GM18511 (cell line): ENCODE data around the gene ANTXRL.
"Not testable (repeated sequence)": the region's sequence is repeated elsewhere in the genome, so short reads cannot be mapped to it uniquely, and the experiment has no call there.

Experiments used
- ATAC-seq: cut with Tn5 transposase; IDR thresholded peaks from one replicate; pipeline ENCODE4 v1.9.1; 2021; ENCODE audit warnings: mild to moderate bottlenecking, moderate library complexity; ENCODE audit not compliant: unreplicated experiment

Gene ANTXRL

DNA sequence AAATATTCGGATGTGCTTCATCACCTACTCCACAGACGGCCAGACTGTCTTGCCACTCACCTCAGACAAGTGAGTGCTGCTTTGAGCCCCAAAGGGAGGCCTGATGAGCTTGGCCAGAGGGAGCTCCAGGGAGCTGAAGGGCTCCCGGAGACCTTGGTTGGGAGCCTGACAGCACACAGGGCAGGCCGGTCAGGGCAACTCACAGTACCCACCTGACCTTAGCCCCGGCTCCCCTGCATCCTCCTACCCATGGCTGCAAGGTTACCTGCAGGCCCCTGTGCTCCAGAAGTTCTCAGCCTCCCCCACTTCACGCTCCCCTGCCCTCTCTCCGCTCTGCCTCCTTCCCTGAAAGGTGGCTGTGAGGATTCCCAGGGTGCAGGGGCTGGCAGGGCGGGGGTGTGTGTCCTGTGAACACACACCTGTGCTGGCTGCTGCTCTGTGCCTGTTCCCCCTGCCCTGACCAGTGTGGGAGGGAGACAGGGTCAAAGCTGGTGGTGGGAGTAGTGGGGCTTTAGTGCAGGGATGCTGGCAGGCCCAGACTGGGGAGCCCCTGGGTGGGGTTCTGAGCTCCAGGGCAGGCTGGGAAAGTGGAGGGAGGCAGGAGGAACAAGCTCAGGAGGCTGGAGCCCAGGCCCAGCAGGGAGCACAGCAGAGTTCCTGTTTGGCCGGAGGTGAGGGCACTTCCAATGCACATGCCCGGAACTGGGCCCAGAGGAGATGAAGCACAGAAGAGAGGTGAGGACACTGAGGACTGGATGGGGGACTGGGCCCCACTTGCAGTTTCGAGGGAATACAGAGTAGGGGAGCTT is 7.2 kb downstream of the ANTXRL start:
- no peak for ATAC-seq

DNA sequence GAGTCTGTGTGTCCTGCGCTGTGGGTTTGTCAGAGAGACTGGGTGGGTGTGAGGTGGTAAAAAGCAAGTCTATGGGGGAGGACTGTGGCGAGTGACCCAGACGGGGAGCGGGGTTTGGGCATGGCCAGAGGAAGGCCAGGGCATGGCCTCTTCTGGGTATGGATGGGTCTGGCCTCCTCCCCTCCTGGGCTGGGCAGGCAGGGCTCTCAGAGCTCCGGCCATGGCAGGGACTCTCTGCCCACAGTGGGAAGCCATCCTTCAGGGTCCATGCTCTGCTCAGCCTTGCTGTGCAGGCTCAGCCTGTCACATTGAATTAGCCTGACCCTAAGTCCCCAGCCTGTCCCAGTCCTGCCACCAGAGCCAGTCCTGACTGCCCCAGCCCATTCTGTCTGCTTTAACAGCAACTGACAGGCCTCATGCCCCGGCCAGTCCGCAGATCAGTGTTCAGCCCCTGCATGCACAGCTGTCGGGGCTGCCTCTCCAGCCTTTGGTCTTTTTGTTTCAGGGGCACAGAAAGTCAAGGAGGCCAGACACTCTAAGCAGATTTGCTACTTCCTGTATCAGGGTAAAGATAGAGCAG is 7.9 kb downstream of the ANTXRL start:
- ATAC-seq, result no peak

- not testable (repeated sequence) for ATAC-seq
Measured at GRCh38 chr10:46295350-46296010, 8.7 kb downstream of the ANTXRL start.

DNA sequence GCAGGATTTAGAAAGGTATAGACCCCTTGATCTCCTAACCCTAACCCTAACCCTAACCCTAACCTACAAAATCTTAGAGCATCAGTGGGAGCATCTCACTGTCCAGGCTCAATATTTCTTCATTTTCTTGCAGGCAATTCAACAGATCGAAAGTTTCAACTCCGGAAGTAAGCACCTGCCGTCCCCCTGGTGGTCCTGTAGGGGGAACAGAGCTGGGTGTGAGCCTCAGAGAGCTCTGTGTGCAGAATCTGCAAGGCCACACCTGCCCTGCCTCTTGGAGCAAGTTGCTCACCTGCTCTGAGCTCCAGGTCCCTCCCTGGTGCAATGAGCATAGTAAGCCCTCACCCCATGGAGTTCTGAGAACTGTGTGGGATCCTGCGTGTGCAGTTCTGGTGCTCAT is 9.3 kb downstream of the ANTXRL start:
- ATAC-seq, result not testable (repeated sequence)

- no peak for ATAC-seq
Measured at GRCh38 chr10:46296641-46297141, 9.9 kb downstream of the ANTXRL start.

DNA sequence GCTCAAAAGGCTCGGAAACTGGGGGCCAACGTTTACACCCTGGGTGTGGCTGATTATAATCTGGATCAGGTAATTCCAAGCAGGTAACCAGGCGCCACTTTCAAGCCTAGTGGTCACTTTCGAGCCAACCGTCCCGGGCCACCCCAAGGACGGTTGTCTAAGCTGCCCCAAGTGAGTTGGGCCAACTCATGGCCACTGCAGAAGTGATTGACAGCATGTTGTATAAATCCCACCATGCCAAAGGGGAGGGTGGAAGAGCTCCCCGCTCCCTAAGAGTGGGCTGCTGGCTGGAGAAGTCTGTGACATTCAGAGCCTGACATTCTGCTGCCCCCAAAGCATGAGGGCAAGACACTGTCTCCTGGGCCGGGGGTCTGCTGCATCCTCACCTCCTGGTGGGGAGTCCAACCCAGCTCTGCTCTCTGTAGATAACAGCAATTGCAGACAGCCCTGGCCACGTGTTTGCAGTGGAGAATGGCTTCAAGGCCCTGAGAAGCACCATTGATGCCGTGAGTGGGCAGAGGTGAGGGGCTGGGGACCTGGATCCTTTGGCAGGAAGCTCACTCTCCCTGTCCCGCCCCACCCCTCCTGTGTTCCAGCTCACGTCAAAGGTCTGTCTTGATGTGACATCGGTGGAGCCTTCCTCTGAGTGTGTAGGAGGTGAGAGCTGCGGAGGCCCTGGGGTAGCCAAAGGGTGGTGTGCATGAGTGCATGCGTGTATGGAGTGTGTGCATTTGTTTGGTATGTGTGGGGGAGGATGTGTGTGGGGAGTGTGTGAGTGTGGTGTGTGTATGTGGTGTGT is 10.8 kb downstream of the ANTXRL start:
- peak; percentile 52 for ATAC-seq

- ATAC-seq, result no peak
Measured at GRCh38 chr10:46298477-46299285, 11.9 kb downstream of the ANTXRL start.

DNA sequence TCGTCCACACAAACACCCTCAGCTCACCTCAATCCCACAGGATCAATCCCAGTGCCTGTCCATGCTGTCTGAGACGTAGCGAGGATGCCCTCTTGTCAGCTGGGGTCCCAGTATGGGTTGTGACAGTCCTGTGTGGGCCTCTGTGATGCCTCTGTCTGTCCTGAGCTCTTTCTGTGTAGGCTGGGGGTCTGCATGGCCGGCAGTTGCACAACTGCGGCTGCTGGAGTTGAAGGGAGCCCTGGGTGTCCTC is 12.4 kb downstream of the ANTXRL start:
- ATAC-seq, result no peak

GRCh38 chr10:46299536-46300369 is 13.0 kb downstream of the ANTXRL start:
- ATAC-seq, result peak; percentile 52

- peak; percentile 8 for ATAC-seq
Measured at GRCh38 chr10:46300370-46300711, 13.5 kb downstream of the ANTXRL start.

- no peak for ATAC-seq
Measured at GRCh38 chr10:46301056-46301645, 14.4 kb downstream of the ANTXRL start.

DNA sequence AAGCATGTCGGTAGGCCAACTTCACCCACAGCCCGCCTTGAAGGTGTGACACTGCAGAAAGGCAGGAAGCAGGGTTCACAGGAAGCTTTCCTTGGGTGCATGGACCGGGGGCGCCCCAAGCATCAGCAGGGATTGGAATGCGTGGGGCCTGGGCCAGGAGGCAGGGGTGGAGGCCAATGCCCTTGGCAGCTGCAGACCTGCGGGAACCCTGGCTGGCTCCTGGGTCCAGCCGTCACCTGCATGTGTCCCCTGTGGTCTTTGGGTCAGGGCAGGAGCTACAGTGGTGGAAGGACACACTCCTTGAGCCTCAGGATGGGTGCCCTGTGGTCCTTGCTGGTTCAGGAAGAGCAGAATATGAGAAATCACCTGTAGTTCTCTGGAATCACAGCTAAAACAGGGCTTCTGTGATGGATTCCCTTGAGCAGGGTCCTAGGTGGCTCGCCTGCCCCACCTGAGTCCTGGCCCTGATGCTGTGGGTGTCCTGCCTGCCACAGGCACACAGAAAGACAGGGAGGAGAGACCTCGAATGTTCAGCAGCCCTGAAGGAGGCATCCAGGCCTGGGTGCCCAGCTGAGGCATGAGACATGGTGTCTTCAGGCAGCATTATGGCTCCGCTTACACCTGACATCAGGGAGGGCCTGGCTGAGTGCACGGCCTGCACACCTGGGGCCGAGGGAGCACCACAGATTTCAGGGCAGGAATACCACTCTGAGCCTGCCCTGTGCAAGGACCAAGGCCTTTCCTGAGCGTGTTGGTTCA is 15.1 kb downstream of the ANTXRL start:
- no peak for ATAC-seq

DNA sequence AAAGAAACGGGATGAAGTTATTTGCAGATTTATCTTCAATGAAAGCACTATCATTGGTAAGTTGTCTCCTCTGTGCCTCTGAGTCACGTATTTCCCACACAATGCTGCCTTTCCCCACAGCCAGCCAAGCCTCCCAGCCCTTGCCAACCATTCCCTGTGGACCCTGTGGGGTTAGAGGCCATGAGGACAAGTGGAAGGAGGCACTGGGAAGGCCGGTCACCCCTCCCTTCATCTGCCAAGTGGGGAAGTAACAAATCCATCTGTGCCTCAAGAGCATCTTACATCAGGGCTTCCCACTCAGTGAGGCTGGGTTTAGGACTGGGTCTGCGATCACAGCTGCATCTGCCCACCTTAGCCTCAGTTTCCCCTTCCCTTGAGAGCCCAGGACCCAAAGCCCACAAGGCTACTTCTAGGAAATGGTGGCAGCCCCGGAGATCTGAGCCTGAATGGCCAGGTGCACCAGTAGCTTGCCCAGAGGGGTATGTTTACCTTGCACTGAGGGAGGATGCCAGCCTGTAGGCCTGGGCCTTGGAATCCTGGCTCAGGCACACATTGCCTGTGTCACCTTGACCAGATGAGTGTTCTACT is 16.1 kb downstream of the ANTXRL start:
- not testable (repeated sequence) for ATAC-seq

- no peak for ATAC-seq
Measured at GRCh38 chr10:46304062-46304461, 17.3 kb downstream of the ANTXRL start.

DNA sequence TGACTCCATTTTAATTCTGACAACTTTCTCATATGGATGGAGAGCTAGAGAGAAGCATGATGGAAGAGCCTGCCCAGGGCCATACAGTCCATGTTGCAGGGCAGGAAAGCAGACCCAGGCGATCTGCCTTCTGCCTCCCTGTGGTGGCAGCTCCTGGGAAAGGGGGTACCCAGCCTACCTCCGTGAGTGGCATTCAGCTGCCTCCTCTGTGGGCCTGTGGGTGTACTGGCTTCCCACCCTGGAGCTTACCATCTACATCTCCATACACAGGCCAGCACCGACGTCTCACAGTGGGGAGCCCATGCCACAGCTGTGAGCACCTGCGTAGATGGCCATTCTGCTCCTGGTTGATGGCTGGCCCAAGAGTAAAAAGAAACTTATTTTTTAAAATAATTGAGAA is 17.9 kb downstream of the ANTXRL start:
- ATAC-seq, result not testable (repeated sequence)

- ATAC-seq, result no peak
Measured at GRCh38 chr10:46305079-46305818, 18.5 kb downstream of the ANTXRL start.

GRCh38 chr10:46305986-46306385 is 19.2 kb downstream of the ANTXRL start:
- ATAC-seq, result no peak
